ENCODE results near the gene RARB.

RARB gene

GRCh38 chr3:25554376-25554775 is 126.3 kb downstream of the RARB start:
- Histone ChIP-seq H3K27me3 (ENCODE audit: low read depth) (no peaks in the 10 kb centered on the region), H3K36me3 (replicated peaks) (no peaks in the 10 kb centered on the region), H3K4me1 (no peaks in the 10 kb centered on the region), H3K9me3 (no peaks in the 10 kb centered on the region), H3K4me3 (no peak overlapping the region)
- no peak for DNase-seq (ENCODE audit: low spot score in 2 of 2)
- in situ Hi-C loops (cut with MboI; ENCODE audit: low sequenced_read_pairs) = no loop called here

GRCh38 chr3:25555695-25556437 is 127.8 kb downstream of the RARB start:
- no peak for DNase-seq (ENCODE audit: low spot score in 2 of 2)
- in situ Hi-C loops (cut with MboI; ENCODE audit: low sequenced_read_pairs) = no loop called here
- Histone ChIP-seq H3K27me3 (ENCODE audit: low read depth) (no peaks in the 10 kb centered on the region), H3K9me3 (no peaks in the 10 kb centered on the region), H3K4me3 (no peak overlapping the region), H3K4me1 (no peaks in the 10 kb centered on the region), H3K36me3 (replicated peaks) (no peaks in the 10 kb centered on the region)

GRCh38 chr3:25556447-25556846 is 128.4 kb downstream of the RARB start:
- Histone ChIP-seq H3K4me1 (no peaks in the 10 kb centered on the region), H3K4me3 (no peak overlapping the region), H3K36me3 (replicated peaks) (no peaks in the 10 kb centered on the region), H3K27me3 (ENCODE audit: low read depth) (no peaks in the 10 kb centered on the region), H3K9me3 (no peaks in the 10 kb centered on the region)
- DNase-seq (ENCODE audit: low spot score in 2 of 2) = no peak
- in situ Hi-C loops (cut with MboI; ENCODE audit: low sequenced_read_pairs) = no loop called here

- Histone ChIP-seq H3K9me3 (no peaks in the 10 kb centered on the region), H3K4me3 (no peak overlapping the region), H3K27me3 (ENCODE audit: low read depth) (no peaks in the 10 kb centered on the region), H3K4me1 (no peaks in the 10 kb centered on the region; the same call in 1 of the 2 replicates), H3K36me3 (replicated peaks) (no peaks in the 10 kb centered on the region)
- in situ Hi-C loops (cut with MboI; ENCODE audit: low sequenced_read_pairs) = no loop called here
- DNase-seq (ENCODE audit: low spot score in 2 of 2) = no peak
Measured at GRCh38 chr3:25557694-25558093, 129.6 kb downstream of the RARB start.

GRCh38 chr3:25558121-25558520 is 130.1 kb downstream of the RARB start:
- Histone ChIP-seq H3K4me3 (no peak overlapping the region), H3K36me3 (replicated peaks) (no peaks in the 10 kb centered on the region), H3K9me3 (no peaks in the 10 kb centered on the region), H3K27me3 (ENCODE audit: low read depth) (no peaks in the 10 kb centered on the region), H3K4me1 (no peaks in the 10 kb centered on the region; the same call in 1 of the 2 replicates)
- no peak for DNase-seq (ENCODE audit: low spot score in 2 of 2)
- in situ Hi-C loops (cut with MboI; ENCODE audit: low sequenced_read_pairs) = no loop called here

GRCh38 chr3:25558796-25559195 is 130.7 kb downstream of the RARB start:
- no peaks in the 10 kb centered on the region for H3K36me3 ChIP-seq (replicated peaks)
- no peak for DNase-seq (ENCODE audit: low spot score in 2 of 2)
- H3K4me3 ChIP-seq = no peak overlapping the region
- H3K27me3 ChIP-seq (ENCODE audit: low read depth) = no peaks in the 10 kb centered on the region
- no peaks in the 10 kb centered on the region for H3K9me3 ChIP-seq
- H3K4me1 ChIP-seq = no peaks in the 10 kb centered on the region; the same call in 1 of the 2 replicates
- in situ Hi-C loops (cut with MboI; ENCODE audit: low sequenced_read_pairs) = no loop called here

- H3K9me3 ChIP-seq = no peaks in the 10 kb centered on the region
- H3K4me3 ChIP-seq = no peak overlapping the region
- in situ Hi-C loops (cut with MboI; ENCODE audit: low sequenced_read_pairs) = no loop called here
- H3K36me3 ChIP-seq (replicated peaks) = no peaks in the 10 kb centered on the region
- no peak for DNase-seq (ENCODE audit: low spot score in 2 of 2)
- no peaks in the 10 kb centered on the region; the same call in 1 of the 2 replicates for H3K4me1 ChIP-seq
- H3K27me3 ChIP-seq (ENCODE audit: low read depth) = no peaks in the 10 kb centered on the region
Measured at GRCh38 chr3:25563601-25564000, 135.5 kb downstream of the RARB start.

- no peaks in the 10 kb centered on the region for H3K9me3 ChIP-seq
- no peaks in the 10 kb centered on the region; the same call in 1 of the 2 replicates for H3K4me1 ChIP-seq
- DNase-seq (ENCODE audit: low spot score in 2 of 2) = no peak
- in situ Hi-C loops (cut with MboI; ENCODE audit: low sequenced_read_pairs) = no loop called here
- H3K4me3 ChIP-seq = no peak overlapping the region
- no peaks in the 10 kb centered on the region for H3K27me3 ChIP-seq (ENCODE audit: low read depth)
- no peaks in the 10 kb centered on the region for H3K36me3 ChIP-seq (replicated peaks)
Measured at GRCh38 chr3:25564075-25564474, 136.0 kb downstream of the RARB start.

- Histone ChIP-seq H3K9me3 (no peaks in the 10 kb centered on the region), H3K36me3 (replicated peaks) (no peaks in the 10 kb centered on the region), H3K4me3 (no peak overlapping the region), H3K27me3 (ENCODE audit: low read depth) (no peaks in the 10 kb centered on the region), H3K4me1 (no peaks in the 10 kb centered on the region; the same call in 1 of the 2 replicates)
- DNase-seq (ENCODE audit: low spot score in 2 of 2) = no peak
- in situ Hi-C loops (cut with MboI; ENCODE audit: low sequenced_read_pairs) = no loop called here
Measured at GRCh38 chr3:25565807-25566206, 137.7 kb downstream of the RARB start.

- no peaks in the 10 kb centered on the region for H3K27me3 ChIP-seq (ENCODE audit: low read depth)
- H3K4me3 ChIP-seq = no peak overlapping the region
- in situ Hi-C loops (cut with MboI; ENCODE audit: low sequenced_read_pairs) = no loop called here
- H3K4me1 ChIP-seq = no peaks in the 10 kb centered on the region; the same call in 1 of the 2 replicates
- no peaks in the 10 kb centered on the region for H3K36me3 ChIP-seq (replicated peaks)
- no peak for DNase-seq (ENCODE audit: low spot score in 2 of 2)
- no peaks in the 10 kb centered on the region for H3K9me3 ChIP-seq
Measured at GRCh38 chr3:25566358-25566920, 138.4 kb downstream of the RARB start.

GRCh38 chr3:25567388-25567787 is 139.3 kb downstream of the RARB start:
- no peaks in the 10 kb centered on the region; the same call in 1 of the 2 replicates for H3K4me1 ChIP-seq
- in situ Hi-C loops (cut with MboI; ENCODE audit: low sequenced_read_pairs) = no loop called here
- H3K4me3 ChIP-seq = no peak overlapping the region
- DNase-seq (ENCODE audit: low spot score in 2 of 2) = no peak
- H3K27me3 ChIP-seq (ENCODE audit: low read depth) = no peaks in the 10 kb centered on the region
- H3K36me3 ChIP-seq (replicated peaks) = no peaks in the 10 kb centered on the region
- no peaks in the 10 kb centered on the region for H3K9me3 ChIP-seq

- Histone ChIP-seq H3K36me3 (replicated peaks) (no peaks in the 10 kb centered on the region), H3K9me3 (no peaks in the 10 kb centered on the region), H3K27me3 (ENCODE audit: low read depth) (no peaks in the 10 kb centered on the region), H3K4me3 (no peak overlapping the region), H3K4me1 (no peaks in the 10 kb centered on the region)
- in situ Hi-C loops (cut with MboI; ENCODE audit: low sequenced_read_pairs) = no loop called here
- DNase-seq (ENCODE audit: low spot score in 2 of 2) = no peak
Measured at GRCh38 chr3:25567806-25568524, 139.9 kb downstream of the RARB start.

GRCh38 chr3:25568525-25569078 is 140.5 kb downstream of the RARB start:
- no peak for DNase-seq (ENCODE audit: low spot score in 2 of 2)

GRCh38 chr3:25571285-25571684 is 143.2 kb downstream of the RARB start:
- H3K4me1 ChIP-seq = no peaks in the 10 kb centered on the region
- H3K9me3 ChIP-seq = no peaks in the 10 kb centered on the region
- no peak for DNase-seq (ENCODE audit: low spot score in 2 of 2)
- no peaks in the 10 kb centered on the region for H3K27me3 ChIP-seq (ENCODE audit: low read depth)
- H3K36me3 ChIP-seq (replicated peaks) = no peaks in the 10 kb centered on the region
- H3K4me3 ChIP-seq = no peak overlapping the region
- in situ Hi-C loops (cut with MboI; ENCODE audit: low sequenced_read_pairs) = no loop called here

More at GRCh38 chr3:25568525-25569078, 140.5 kb downstream of the RARB start:
- Histone ChIP-seq H3K4me3 (no peak overlapping the region), H3K4me1 (no peaks in the 10 kb centered on the region), H3K9me3 (no peaks in the 10 kb centered on the region), H3K36me3 (replicated peaks) (no peaks in the 10 kb centered on the region), H3K27me3 (ENCODE audit: low read depth) (no peaks in the 10 kb centered on the region)
- in situ Hi-C loops (cut with MboI; ENCODE audit: low sequenced_read_pairs) = no loop called here

Data from HAP-1 (cell line).